HG03354 (cell line): ENCODE data around the gene OPHN1.
"Not testable (repeated sequence)": the region's sequence is repeated elsewhere in the genome, so short reads cannot be mapped to it uniquely, and the experiment has no call there.

ENCODE experiments used
- ATAC-seq: cut with Tn5 transposase; IDR thresholded peaks from one replicate; pipeline ENCODE4 v1.9.1; 2021; ENCODE audit warnings: mild to moderate bottlenecking; ENCODE audit not compliant: unreplicated experiment, poor library complexity, severe bottlenecking

OPHN1 gene

DNA sequence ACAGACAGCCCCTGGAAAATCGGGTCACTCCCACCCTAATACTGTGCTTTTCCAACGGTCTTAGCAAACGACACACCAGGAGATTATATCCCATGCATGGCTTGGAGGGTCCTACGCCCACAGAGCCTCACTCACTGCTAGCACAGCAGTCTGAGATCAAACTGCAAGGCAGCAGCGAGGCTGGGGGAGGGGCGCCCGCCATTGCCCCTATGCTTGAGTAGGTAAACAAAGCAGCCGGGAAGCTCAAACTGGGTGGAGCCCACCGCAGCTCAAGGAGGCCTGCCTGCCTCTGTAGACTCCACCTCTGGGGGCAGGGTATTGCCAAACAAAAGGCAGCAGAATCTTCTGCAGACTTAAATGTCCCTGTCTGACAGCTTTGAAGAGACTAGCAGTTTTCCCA lies 168.5 kb downstream of the OPHN1 start:
- not testable (repeated sequence) for ATAC-seq

GRCh38 chrX:68261060-68261672 lies 172.1 kb downstream of the OPHN1 start:
- ATAC-seq, result no peak

DNA sequence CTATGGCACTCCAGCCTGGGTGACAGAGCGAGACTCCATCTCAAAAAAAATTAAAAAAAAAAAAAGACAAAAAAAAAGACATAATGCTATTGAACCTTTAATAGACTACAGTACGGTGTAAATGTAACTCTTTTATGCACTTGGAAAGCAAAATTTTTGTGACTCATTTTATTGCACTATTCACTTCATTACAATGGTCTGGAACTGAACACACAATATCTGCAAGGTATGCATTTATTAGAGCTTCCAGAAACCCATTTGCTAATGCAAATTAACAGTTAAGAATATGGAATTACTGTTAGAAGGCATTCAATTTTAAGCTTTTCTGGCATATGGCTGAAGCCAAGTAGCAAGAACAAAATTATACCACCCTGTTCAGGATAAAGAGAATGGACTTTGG lies 176.3 kb downstream of the OPHN1 start:
- ATAC-seq, result no peak

- no peak for ATAC-seq
Measured at GRCh38 chrX:68254738-68255645, 178.3 kb downstream of the OPHN1 start.

- no peak for ATAC-seq
Measured at GRCh38 chrX:68252664-68253063, 180.6 kb downstream of the OPHN1 start.

DNA sequence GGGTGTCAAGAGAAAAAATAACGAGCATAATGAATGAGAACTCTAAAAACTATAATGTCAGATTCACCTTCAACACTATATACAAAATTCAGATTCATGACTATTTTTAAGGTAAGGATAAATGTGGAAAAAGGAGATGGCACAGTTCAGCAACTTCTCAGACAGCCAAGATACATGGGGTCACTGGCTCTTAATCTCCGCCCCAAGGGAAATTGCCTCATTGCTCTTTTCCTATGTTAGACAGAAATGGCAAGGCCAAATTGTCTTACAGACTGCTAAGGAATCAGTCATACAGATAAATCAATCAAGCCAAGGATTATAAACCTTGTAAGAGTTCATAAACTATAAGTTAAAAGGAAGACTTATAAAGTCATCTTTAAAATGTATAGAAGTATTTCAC lies 183.4 kb downstream of the OPHN1 start:
- ATAC-seq, result no peak

DNA sequence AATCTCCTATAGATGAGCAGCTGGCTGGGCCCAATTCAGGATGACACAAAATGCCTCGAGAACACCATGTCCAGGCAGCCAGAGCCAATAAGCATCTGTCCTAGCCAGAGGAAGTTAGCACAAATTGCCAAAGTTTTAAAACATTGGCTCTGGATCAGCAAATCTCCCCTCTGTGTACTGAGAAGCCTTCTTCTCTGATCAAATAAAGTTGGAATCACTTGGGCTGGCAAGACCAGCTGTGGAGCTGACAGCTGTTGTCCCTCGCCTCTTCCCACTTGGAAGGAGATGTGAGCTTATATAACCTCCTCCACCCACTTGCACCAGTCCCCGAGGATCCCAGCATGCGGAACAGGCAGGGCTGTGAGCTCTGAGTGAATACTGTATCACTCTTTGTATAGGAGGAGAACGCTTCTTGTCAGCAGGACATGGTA lies 183.9 kb downstream of the OPHN1 start:
- no peak for ATAC-seq

- no peak for ATAC-seq
Measured at GRCh38 chrX:68238568-68238967, 194.7 kb downstream of the OPHN1 start.

- no peak for ATAC-seq
Measured at GRCh38 chrX:68234171-68234910, 199.0 kb downstream of the OPHN1 start.

DNA sequence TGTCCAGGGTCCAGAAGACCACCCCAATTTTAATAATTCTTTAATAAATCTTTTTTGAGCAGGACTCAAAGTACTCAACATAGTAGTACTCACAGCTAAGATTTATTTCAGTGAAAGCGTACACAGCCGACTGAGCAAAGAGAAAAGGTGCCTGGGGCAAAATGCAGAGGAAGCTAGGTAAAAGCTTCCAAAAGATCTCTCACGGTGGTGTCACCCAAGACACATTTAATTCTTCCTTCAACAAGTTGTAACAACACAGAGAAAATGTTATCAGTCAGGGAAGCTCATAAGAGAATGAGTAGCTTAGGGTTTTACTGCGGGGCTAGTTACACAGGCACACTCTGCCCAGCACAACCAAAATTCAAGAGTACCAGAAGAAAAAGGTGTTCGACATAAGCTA lies 201.1 kb downstream of the OPHN1 start:
- no peak for ATAC-seq

- no peak for ATAC-seq
Measured at GRCh38 chrX:68209008-68209407, 224.3 kb downstream of the OPHN1 start.

DNA sequence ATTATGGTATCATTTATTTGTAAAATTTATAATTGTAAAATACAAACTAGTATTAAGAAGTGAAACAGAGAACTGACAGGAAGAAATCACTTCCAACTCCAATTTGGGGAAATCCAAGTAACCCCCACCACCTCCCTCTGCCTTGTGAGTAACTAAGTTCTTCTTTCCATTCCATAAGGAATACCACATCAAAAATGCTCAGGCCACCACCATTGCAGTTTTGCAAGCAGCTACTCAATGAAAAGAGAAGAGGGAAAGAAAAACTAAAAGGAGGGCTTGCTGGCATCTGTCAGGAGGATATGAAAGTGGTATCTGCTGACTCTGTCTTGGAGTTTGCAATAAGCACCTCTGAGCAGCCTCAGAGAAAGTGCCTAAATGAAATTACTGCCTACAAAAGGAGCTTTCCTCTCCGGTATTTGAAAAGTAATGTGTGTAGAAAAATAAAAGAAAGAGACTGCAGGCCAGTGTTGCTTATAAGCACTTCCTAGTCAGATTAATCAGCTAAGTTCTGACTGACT lies 228.7 kb downstream of the OPHN1 start:
- ATAC-seq, result no peak

GRCh38 chrX:68203646-68204045 lies 229.6 kb downstream of the OPHN1 start:
- no peak for ATAC-seq

GRCh38 chrX:68203211-68203610 lies 230.1 kb downstream of the OPHN1 start:
- no peak for ATAC-seq

DNA sequence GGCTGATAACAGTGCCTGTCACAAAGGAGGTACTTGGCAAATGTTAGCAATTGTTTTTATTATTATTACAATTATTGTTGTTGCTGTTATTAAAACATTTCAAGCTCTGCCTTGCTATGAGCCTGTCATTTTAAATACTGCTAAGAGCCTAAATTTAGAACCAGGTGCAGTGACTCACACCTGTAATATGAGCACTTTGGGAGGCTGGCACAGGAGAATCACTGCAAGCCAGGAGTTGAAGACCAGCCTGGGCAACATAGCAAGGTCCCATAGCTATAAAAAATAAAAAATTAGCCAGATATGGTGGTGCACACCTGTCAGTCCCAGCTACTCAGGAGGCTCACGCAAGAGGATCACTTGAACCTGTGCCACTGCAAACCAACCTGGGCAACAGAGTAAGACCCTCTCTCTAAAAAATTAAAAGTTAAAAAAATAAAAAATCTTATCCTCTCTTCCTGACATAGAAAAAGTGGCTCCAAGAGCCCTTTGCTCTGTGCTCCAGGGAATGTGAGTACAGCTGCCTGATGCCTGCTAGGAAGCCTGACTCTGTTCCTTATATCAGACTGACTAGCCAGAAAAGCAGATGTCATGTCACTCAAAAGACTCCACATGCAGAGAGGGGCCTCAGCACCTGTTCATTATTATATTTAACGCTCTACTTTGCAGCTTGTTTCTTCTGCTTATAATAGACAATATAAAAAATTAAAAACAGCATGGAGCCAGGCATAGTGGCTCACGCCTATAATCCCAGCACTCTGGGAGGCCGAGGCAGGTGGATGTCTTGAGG lies 234.0 kb downstream of the OPHN1 start:
- no peak for ATAC-seq

GRCh38 chrX:68196939-68197791 lies 236.1 kb downstream of the OPHN1 start:
- peak; percentile 90 for ATAC-seq

DNA sequence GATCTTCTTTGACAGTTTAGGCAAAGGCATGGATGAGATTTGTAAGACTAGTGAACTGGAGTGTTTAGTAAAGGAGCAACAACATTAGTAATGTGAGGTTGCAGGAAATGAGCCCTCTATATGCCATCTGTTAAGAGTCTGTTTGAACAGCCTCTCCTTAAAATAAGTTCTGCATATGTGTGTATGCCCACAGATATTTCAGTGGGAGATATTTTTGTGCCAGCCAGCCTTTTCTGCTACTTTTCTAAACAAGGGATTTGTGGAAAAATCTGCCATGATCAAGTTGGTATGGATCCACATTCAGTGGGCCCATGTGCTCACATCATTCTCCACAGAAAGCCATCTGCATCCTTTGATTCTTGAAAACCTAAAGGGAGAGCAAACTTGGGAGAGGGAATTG lies 237.7 kb downstream of the OPHN1 start:
- no peak for ATAC-seq

- no peak for ATAC-seq
Measured at GRCh38 chrX:68193786-68194185, 239.5 kb downstream of the OPHN1 start.

- no peak for ATAC-seq
Measured at GRCh38 chrX:68193234-68193633, 240.1 kb downstream of the OPHN1 start.
